Spinal cord (tissue), 10 donors: ENCODE data around the gene NCL. TPM values are rescaled to one million over a fixed set of nuclear protein-coding genes. Genes with fewer than 3 reads are reported as not detected.
"Not testable (repeated sequence)": the region's sequence is repeated elsewhere in the genome, so short reads cannot be mapped to it uniquely, and the experiment has no call there.

Experiments used
- DNase-seq, 6 donors: peaks; one replicate each; pipeline versions ENCODE4 v3.0.0 to v3.0.0-alpha.2; 2013 to 2015; ENCODE audit warnings: low spot score in 6 of 6, low read depth in 4 of 6
- H3K27ac ChIP-seq: one replicate; pipeline ENCODE4 v1.5.1; 2013; ENCODE audit warnings: low read depth, low read length, control low read depth
- H3K27me3 ChIP-seq: one replicate; pipeline ENCODE4 v1.6.1; 2013; ENCODE audit warnings: low read length; ENCODE audit not compliant: control insufficient read depth, insufficient read depth
- H3K36me3 ChIP-seq: one replicate; pipeline ENCODE4 v1.6.1; 2013; ENCODE audit warnings: low read length; ENCODE audit not compliant: control insufficient read depth, insufficient read depth
- H3K4me1 ChIP-seq: one replicate; pipeline ENCODE4 v1.6.1; 2013; ENCODE audit warnings: low read length; ENCODE audit not compliant: control insufficient read depth, insufficient read depth
- H3K4me3 ChIP-seq: one replicate; pipeline ENCODE4 v1.5.1; 2013; ENCODE audit warnings: low read depth, low read length, control low read depth
- H3K9me3 ChIP-seq: one replicate; pipeline ENCODE4 v1.6.1; 2013; ENCODE audit warnings: low read length; ENCODE audit not compliant: control insufficient read depth, insufficient read depth
- WGBS: methylation state at CpG from one replicate; pipeline ENCODE4 v1.1.5; 2013; ENCODE audit warnings: missing lambda C conversion rate; ENCODE audit not compliant: insufficient coverage; 5-methylcytosine and 5-hydroxymethylcytosine counted together
- polyA plus RNA-seq, 2 donors: library from polyadenylated mRNA; unstranded; fragments of 120-200 nt; gene quantifications; one replicate each; pipeline ENCODE4 v1.2.1, GENCODE V29; 2013; ENCODE audit not compliant: insufficient read length in 2 of 2
- total RNA-seq, 2 donors: library from RNA; depleted of rRNA in 1 of 2; stranded (reverse); fragments of 120-200 nt in 1 of 2; fragments of >200 nt in 1 of 2; gene quantifications; one replicate each; pipeline versions ENCODE4 v1.2.3 to v1.2.4, GENCODE V29; 2013 to 2014
- donor health status: healthy.

The NCL gene
- total and polyA plus RNA-seq, 4 donors: 155 to 694 (median 376) TPM

DNA sequence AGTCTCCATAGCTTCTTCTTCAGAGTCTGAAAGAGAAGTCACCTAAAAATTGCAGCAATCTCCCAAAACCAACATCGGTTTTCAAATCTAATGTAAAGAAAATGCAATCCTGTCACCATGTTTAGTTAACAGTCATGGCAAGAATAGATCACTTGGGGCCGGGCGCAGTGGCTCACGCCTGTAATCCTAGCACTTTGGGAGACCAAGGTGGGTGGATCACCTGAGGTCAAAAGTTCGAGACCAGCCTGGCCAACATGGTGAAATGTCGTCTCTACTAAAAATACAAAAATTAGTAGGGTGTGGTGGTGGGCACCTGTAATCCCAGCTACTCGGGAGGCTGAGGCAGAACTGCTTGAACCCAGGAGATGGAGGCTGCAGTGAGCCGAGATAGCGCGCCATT, 3.4 kb downstream of the NCL start:
- peaks cover 48% of the 10 kb centered on the region for H3K36me3 ChIP-seq
- H3K27me3 ChIP-seq, H3K9me3 ChIP-seq, DNase-seq, H3K27ac ChIP-seq, H3K4me3 ChIP-seq: not testable (repeated sequence)
- peaks cover 11% of the 10 kb centered on the region for H3K4me1 ChIP-seq
- WGBS: 98% methylated on average over 6 of the region's 10 CpGs

DNA sequence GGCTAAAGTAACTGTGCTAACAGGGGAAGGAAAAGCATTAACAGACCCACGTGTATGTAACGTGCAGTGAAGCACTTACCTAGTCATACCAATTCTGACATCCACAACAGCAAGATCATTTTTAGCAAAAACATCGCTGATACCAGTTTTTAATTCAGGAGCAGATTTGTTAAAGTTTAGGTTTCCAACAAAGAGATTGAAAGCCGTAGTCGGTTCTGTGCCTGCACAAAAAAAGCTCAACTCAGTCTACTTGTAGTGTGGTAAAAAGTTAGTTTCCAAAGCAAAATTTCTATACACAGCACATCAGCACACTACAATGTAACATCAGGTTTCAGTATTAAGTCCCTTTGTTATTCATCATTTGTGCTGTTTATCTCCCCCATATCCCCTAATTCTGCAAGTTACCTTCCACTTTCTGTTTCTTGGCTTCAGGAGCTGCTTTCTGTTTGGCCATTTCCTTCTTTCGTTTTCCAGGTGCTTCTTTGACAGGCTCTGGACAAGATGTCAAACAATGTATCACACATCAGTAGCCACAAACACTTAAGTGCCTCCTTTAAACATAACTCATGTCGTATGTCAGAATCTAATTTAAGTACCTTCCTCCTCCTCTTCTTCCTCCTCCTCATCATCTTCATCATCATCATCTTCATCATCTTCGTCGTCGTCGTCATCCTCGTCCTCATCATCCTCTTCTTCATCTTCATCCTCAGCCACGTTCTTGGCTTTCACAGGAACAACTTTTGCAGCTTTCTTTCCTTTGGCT, 4.0 kb downstream of the NCL start:
- Histone ChIP-seq H3K4me1 (peaks cover 5% of the 10 kb centered on the region), H3K9me3 (no peaks in the 10 kb centered on the region), H3K27me3 (no peaks in the 10 kb centered on the region), H3K36me3 (peaks cover 52% of the 10 kb centered on the region), H3K4me3 (no peak overlapping the region), H3K27ac (no peak overlapping the region)
- 98% methylated on average over 8 of the region's 13 CpGs for WGBS
- no peak for DNase-seq

- H3K27me3 ChIP-seq: no peaks in the 10 kb centered on the region
- H3K27ac ChIP-seq: no peak overlapping the region
- DNase-seq: no peak
- H3K9me3 ChIP-seq: no peaks in the 10 kb centered on the region
- H3K4me3 ChIP-seq: no peak overlapping the region
- no peaks in the 10 kb centered on the region for H3K4me1 ChIP-seq
- H3K36me3 ChIP-seq: peaks cover 69% of the 10 kb centered on the region
- WGBS: no CpG with 5 or more reads among the region's 6 CpGs
Measured at GRCh38 chr2:231458368-231458767, 5.9 kb downstream of the NCL start.

DNA sequence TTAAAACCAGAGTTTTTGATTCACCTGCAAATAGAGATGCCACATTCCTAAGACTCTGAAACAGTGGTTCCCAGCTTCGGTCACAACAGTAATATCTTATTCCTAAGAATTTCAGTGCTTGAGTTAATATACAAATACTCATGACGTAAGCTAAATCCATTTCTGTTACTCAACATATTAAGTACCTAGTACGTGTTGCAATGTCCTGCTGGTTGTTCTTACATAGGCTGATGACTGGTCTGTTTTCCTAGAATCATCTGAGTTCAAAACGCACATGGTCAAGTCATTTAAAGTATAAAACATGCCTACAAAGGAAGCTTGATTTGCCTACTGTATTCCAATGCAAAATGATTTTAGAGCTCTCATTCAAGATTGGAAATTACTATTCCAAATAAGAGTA, 7.2 kb downstream of the NCL start:
- no CpG with 5 or more reads among the region's 4 CpGs for WGBS
- peaks cover 78% of the 10 kb centered on the region for H3K36me3 ChIP-seq
- H3K9me3 ChIP-seq: no peaks in the 10 kb centered on the region
- peaks cover 8% of the 10 kb centered on the region for H3K4me1 ChIP-seq
- no peak overlapping the region for H3K4me3 ChIP-seq
- no peaks in the 10 kb centered on the region for H3K27me3 ChIP-seq
- no peak for DNase-seq
- no peak overlapping the region for H3K27ac ChIP-seq

DNA sequence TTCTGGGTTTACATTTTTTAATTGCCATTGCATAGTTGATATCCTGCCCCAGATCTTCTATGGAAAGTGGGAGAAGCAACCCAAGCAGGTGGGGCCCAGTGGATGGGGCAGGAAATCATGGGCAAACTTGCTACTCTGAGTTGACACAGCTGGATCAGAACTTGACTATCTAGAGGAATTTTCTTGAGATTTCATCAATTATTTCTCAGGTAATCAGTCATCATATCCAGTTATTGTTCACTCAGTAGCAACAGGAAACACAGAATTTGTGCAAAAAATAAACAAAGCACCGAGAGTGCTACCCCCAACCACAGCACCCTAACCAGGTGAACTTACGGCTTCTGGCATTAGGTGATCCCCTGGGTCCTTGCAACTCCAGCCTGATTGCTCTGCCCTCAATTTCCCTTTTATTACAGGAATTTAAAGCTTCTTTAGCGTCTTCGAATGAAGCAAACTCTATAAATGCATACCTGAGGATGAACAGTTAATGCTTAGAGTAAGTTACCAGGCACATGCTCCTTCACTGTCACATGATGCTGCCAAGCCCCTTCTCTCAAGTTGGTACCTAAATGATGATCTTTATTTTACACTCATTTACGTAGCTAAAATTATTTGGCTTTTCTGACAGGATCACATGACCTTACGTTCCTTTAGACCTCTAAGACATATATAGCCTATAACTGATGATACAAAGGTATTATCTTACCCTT, 7.8 kb downstream of the NCL start:
- Histone ChIP-seq H3K9me3 (no peaks in the 10 kb centered on the region), H3K27ac (no peak overlapping the region), H3K4me1 (peaks cover 8% of the 10 kb centered on the region), H3K27me3 (no peaks in the 10 kb centered on the region), H3K36me3 (peaks cover 75% of the 10 kb centered on the region), H3K4me3 (no peak overlapping the region)
- DNase-seq: no peak
- 87% methylated on average over 2 of the region's 6 CpGs for WGBS

DNA sequence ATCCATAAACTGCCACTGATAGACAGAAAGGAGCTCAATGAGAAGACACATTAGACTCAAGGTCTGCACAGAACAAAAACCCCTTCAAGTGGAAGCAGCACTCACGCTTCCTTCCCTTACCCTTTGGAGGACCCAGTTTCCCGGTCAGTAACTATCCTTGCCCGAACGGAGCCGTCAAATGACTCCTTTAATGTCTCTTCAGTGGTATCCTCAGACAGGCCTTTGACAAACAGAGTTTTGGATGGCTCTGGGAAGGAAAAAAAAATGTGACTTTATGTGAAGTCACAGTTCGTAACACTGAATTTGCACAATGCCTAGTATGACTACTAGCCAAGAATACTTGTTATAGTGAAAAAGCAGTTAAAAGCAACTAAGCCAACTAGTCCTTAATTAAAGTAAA, 8.4 kb downstream of the NCL start:
- Histone ChIP-seq H3K36me3 (peaks cover 69% of the 10 kb centered on the region), H3K4me1 (peaks cover 8% of the 10 kb centered on the region), H3K9me3 (no peaks in the 10 kb centered on the region), H3K27me3 (no peaks in the 10 kb centered on the region), H3K27ac (no peak overlapping the region), H3K4me3 (no peak overlapping the region)
- DNase-seq: no peak
- WGBS: 93% methylated on average over 3 of the region's 6 CpGs

GRCh38 chr2:231455222-231455621, 9.1 kb downstream of the NCL start:
- H3K27me3 ChIP-seq: no peaks in the 10 kb centered on the region
- no peak for DNase-seq
- 87% methylated on average over 11 of the region's 11 CpGs for WGBS
- no peak overlapping the region for H3K4me3 ChIP-seq
- H3K27ac ChIP-seq: no peak overlapping the region
- peaks cover 63% of the 10 kb centered on the region for H3K36me3 ChIP-seq
- peaks cover 8% of the 10 kb centered on the region for H3K4me1 ChIP-seq
- no peaks in the 10 kb centered on the region for H3K9me3 ChIP-seq

DNA sequence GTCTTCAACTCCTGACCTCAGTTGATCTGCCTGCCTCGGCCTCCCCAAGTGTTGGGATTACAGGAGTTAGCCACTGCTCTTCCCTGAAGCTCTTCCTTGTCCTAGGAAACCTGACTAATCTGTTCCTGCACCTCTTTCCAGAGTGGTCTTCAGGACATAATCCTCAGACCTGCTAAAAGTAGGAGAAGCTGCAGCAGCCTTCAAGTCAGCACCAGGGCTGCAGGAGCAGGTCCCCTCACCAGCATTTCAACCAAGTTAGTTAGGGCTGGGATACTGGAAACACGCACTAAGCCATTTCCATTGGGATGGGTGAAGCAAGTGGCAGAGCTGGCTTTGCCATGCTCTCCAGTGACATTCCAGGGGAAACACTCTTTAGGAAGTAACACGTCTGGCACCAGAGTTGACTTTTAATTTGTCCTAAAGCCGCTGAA, 9.9 kb downstream of the NCL start:
- 100% methylated on average over 1 of the region's 4 CpGs for WGBS
- peaks cover 55% of the 10 kb centered on the region for H3K36me3 ChIP-seq
- no peaks in the 10 kb centered on the region for H3K9me3 ChIP-seq
- DNase-seq: no peak
- no peaks in the 10 kb centered on the region for H3K27me3 ChIP-seq
- no peak overlapping the region for H3K27ac ChIP-seq
- peaks cover 8% of the 10 kb centered on the region for H3K4me1 ChIP-seq
- no peak overlapping the region for H3K4me3 ChIP-seq

DNA sequence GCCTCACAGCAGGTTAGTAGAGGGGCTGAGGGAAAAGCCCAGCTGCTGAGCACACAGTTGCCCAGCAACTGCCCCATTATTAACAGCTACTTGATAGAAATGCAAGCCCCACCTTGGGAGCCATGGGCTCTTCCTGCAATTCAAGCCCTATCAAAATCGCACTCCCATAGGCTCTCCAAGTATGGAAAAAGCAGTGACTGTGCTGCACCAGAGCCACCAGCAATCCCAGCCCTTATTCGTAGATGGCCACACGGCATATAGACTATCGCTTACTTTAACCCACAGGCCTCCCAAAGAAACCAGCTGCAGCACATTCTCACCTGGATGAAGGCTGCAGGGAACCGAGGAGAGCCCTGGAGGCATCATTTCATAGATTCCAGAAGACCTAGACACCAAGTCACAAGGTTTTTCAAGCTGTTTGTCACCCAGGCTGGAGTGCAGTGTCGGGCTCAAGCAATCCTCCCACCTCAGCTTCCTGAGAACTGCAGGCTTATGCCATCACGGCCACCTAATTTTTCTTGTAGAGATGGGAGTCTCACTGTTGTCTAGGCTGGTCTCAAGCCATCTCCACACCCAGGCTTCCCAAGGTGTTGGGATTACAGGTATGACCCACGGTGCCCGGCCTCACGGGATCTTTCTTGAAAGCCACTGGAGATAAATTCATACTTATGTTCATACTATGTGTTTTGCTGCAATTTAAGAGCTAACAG, 11.3 kb downstream of the NCL start:
- no peaks in the 10 kb centered on the region for H3K9me3 ChIP-seq
- no peak overlapping the region for H3K27ac ChIP-seq
- DNase-seq: peak in 3 of 6 donors; percentile 9 to 67 (median 15)
- H3K36me3 ChIP-seq: peaks cover 44% of the 10 kb centered on the region
- H3K4me1 ChIP-seq: peaks cover 8% of the 10 kb centered on the region
- H3K4me3 ChIP-seq: no peak overlapping the region
- no peaks in the 10 kb centered on the region for H3K27me3 ChIP-seq
- 41% methylated on average over 5 of the region's 10 CpGs for WGBS
